GM19438 (cell line): ENCODE measurements around the gene REPS2.

ENCODE experiments used
- ATAC-seq: cut with Tn5 transposase; IDR thresholded peaks from one replicate; pipeline ENCODE4 v1.9.1; 2021; ENCODE audit warnings: low read depth; ENCODE audit not compliant: unreplicated experiment

The REPS2 gene

DNA sequence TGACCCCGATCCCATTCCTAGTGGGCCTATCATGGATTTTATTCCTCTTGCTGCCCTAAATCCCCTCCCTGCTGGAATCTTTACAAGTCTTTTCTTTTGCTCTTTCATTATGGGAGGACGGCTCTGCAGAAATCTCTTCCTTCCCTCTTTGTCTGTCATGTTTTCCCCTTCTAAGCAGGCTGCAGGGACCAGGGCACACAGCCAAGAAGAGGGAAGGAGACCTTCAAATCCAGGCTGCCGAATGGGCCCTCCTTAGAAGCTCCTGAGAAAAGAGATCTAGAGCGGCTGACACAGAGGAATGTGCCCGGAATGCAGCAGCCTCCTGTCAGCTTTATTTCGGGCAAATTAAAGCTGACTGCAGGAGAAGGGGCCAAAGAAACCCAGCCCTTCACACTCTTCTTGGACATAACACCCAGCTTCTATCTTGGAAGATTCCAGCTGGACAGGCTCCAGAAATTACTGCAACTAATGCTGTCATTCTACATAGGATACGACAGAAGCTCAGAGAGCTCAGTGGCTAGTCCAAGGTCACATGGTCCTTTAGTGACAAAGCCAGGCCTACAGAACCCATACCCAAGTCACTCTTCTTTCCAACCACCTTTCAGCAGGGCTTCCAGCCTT is 240.8 kb downstream of the REPS2 start:
- no peak for ATAC-seq

DNA sequence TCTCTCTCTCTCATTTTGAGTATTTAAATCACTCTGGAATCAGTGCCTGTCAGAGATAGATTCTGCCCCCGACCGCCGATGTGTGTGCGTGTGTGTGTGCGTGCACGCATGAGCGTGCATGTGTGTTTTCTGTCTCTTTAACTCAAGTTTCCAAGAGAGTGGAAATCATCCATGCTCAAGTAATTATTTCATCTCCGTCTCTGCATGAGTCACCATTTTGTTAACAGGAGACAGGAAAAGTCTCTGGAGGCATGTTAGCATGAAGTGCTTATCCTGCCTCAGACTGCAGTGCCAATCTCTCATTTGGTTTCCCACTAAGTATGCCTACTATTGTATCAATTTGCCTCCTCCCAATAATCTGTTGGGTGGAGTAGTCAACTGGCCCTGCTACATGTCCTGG is 245.6 kb downstream of the REPS2 start:
- no peak for ATAC-seq
